NCI-H2196 (cell line): ENCODE measurements around the gene MECR.
"Not testable (repeated sequence)": the region's sequence is repeated elsewhere in the genome, so short reads cannot be mapped to it uniquely, and the experiment has no call there.

ENCODE experiments used
- DNase-seq: peaks from one replicate; lab custom pipeline; 2025; ENCODE audit not compliant: unreplicated experiment; lab: John Stamatoyannopoulos, UW

Gene MECR

GRCh38 chr1:29172415-29172939 is 58.3 kb downstream of the MECR start:
- no peak for DNase-seq

- DNase-seq: no peak
These were observed 59.2 kb downstream of the MECR start for GRCh38 chr1:29171521-29171920.

GRCh38 chr1:29171089-29171488 is 59.6 kb downstream of the MECR start:
- DNase-seq: peak; percentile 9

GRCh38 chr1:29169976-29170375 is 60.8 kb downstream of the MECR start:
- DNase-seq: no peak

GRCh38 chr1:29167904-29168303 is 62.8 kb downstream of the MECR start:
- no peak for DNase-seq

DNA sequence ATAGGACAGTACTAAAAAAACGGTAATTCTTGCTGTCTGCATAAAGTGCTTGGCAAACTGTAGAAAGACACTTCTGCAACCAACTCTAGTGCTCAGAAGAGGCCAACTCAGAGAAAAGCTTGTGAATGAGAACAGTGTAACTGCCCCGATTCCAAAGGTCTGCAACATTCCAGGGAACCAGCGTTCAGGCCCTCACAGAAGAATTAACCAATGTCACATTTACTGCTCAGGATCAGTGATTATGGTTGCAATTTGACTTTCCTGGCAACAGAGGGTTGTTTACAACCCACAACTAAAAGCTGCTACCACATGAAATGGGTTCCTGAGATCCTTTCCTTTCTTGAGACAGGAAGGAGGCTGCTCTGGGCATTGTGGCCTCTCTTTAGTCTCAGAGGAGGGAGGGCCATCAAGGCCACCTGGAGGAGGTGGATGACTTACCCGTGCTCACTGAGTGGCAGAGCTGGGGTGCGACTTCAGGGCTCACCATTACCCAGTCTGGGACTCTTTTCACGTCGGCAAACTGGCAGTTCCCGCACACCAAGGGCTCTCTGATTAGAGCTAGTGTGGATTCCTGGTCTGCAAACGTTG is 64.3 kb downstream of the MECR start:
- no peak for DNase-seq

GRCh38 chr1:29164588-29164987 is 66.1 kb downstream of the MECR start:
- no peak for DNase-seq

GRCh38 chr1:29162476-29163138 is 68.1 kb downstream of the MECR start:
- no peak for DNase-seq

- DNase-seq: no peak
These were observed 68.7 kb downstream of the MECR start for GRCh38 chr1:29162025-29162424.

- no peak for DNase-seq
These were observed 71.0 kb downstream of the MECR start for GRCh38 chr1:29159773-29160172.

DNA sequence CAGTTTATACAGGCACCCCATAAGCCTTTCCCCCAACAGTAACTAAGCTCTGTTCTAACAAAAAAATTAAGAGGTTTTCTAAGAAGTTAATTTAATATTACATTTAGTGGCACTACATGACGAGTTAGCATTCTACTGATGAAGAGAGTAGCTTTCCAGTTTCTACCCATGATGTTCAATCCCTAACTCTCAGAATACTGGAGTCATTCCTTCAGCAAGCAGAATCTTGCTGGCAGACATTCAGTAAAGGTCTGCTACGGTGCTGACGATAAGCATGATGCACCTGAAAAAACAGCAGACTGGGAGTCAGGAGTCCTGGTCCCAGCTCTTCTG is 73.5 kb downstream of the MECR start:
- no peak for DNase-seq

DNA sequence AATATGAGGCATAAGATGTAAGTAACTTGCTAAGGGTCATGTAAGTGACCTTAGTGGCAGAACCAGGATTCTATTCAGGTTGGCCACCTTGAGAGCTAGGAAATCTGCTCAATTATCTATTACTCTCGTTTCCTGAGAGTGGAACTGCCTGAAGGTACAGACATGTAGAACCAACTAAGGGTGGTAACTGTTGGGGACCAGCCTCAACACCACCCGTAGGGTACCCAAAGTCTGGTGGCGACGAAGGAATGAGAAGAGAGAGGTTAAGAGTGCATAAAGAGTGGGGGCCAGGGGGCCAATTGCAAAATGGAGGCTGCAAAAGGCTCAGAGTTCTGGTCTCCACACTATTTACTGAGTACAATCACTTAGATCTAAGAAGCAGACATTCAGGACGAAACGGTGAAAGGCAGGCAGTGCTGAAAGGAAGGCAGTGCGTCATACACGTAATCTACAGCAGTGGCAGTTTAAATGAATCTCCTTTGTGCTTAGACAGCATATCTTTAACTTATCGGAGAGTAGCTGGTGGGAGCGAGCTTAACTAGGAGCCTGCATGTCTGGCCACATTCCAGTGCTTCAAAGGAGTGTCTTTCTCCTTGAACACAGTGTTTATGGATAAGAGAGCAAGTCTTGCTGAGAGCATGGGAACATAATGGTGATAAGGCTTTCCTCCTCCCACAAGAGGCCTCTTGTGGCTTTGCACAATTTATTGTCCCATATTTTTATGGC is 74.0 kb downstream of the MECR start:
- DNase-seq: no peak

GRCh38 chr1:29152046-29152805 is 78.5 kb downstream of the MECR start:
- no peak for DNase-seq

DNA sequence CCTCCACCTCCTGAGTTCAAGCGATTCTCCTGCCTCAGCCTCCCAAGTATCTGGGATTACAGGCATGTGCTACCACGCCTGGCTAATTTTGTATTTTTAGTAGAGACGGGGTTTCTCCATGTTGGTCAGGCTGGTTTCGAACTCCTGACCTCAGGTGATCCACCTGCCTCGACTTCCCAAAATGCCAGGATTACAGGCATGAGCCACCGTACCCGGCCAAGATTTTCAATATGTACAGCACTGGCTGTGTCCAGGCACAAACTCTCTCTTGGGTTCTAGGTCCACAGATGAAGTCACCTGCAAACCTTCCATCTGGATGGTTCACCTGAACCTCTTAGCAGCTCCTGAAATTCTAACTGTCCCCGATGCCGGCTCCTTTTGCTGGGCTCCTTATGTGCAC is 80.4 kb downstream of the MECR start:
- DNase-seq: not testable (repeated sequence)

DNA sequence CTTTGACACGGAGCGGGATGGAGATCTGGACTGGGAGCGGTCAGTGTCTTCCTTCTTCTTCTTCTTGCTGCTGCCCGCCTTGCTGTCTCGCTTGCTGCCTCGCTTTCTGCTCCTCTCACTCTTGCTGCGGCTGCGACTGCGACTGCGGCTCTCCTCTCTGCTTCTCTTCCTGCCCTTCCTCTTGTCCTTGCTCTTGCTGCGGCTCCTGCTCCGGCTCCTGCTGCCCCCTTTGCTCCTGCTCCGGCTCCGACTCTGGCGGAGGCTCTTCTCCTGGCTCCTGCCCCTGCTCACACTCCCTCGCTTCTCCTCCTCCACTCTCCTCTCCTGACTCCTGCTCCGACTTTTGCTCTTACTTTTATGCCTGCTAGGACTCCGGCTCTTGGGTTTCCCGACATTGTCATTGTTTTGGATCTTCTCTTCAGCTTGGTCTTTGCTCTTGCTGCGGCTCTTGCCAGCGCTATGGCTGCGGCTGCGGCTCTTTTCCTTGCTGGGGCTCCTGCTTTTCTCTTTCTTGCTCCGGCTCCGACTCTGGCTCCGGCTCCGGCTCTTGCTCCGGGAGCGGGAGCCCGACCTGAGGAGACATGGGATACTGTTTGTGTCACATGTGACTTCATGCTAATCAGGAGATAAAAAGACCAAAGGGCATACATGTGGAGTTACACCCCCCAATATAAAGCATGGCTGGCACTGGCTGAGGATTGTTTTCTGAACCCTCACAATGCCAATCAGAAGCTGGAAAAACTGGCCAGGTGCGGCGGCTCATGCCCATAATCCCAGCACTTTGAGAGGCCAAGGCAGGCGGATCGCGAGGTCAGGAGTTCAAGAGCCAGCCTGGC is 81.9 kb downstream of the MECR start:
- no peak for DNase-seq

GRCh38 chr1:29145739-29146437 is 84.8 kb downstream of the MECR start:
- no peak for DNase-seq

DNA sequence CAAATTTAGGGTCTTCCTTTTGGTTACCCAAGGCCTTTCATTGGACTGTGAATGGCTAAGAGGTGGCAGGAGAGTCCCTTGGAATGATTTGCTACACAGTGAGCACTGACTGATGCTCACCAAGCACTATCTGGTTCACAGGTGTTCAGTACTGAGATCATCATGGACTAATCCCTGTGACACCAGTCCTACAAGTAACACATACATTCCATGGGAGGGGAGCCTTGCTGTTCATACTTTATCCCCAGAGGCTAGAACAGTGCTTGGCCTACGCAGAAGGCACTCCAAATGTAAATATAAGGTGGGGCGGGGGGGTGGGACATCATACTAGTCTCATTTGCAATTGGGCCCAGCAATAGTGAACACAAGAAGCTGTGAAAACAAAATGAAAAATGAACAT is 86.6 kb downstream of the MECR start:
- no peak for DNase-seq

DNA sequence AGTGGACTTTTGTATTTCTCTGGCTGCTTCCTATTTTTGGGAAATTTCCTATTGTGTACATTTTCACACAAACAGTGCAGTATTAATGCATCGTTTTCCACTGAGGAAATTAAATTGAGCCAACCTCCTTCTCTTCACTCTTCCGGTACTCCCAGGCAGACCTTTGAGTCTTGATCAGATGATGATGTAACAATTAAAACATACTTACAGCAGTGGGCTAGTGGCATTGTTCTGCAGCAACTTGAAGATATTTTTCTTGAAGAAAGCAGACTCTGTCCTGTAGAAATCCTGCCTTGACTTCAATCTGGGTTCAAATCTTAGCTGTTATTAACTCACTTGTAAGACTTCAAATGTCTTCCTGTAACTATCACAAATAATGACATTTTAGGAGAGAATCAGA is 88.0 kb downstream of the MECR start:
- DNase-seq: no peak
